ENCODE data around the gene SAMD15.

GRCh38 chr14:77364146-77364545 lies 13.0 kb upstream of the SAMD15 start:
- TF ChIP-seq CTCF (IDR thresholded peaks at IDR 0.05), result no peak
- no peak for TF ChIP-seq POLR2A (IDR thresholded peaks at IDR 0.05)
